ENCODE results near the gene KIAA1549.
"Not testable (repeated sequence)": the region's sequence is repeated elsewhere in the genome, so short reads cannot be mapped to it uniquely, and the experiment has no call there.

The KIAA1549 gene

DNA sequence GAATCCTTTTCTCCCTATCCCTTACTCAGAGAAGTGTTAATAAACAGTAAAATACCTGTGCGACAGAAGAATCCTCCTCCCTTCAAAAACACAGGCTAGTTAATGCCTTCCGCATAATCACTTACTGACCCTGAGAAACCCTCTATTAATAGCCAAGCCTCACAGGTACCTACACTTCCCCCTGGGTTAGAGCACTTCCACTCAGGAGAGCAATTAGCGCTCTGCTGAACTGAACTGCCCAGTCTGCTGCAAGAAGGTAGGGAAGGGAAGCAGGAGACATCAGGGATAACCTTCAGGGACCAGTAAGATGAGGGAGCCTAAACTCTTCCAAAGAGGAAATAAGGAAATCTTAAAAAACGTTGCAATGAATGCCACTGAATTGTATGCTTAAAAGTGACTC is 39.6 kb downstream of the KIAA1549 start:
- no peak for DNase-seq (ENCODE audit: low read depth)

- DNase-seq (ENCODE audit: low read depth) = not testable (repeated sequence)
Observed at GRCh38 chr7:138940602-138941001, 40.6 kb downstream of the KIAA1549 start.

GRCh38 chr7:138937484-138937883 is 43.7 kb downstream of the KIAA1549 start:
- DNase-seq (ENCODE audit: low read depth) = no peak

DNA sequence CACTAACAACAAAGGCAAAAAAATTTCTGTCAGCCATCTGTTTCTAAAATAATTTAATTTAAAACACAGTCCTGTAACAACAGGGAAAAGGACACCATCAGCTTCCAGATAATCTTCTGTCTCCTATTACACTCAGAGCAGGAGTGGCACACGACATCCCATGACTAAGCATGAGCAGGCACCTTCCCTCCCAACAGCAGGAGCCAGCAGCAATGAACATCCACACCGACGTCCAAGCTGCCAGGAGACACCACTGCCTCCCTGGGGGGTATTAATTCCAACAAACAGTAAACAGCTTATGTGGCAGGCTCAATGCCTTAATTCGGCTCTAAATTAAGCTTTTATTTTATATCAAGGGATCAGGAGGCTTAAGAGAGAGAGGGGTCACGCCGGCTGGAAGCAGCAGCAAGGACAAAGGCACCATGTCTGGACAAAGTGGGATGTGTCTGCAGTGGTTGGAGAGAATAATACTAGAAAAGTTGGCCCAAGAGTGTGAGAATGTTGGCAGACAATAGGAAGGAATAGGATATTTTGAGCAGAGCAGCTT is 45.7 kb downstream of the KIAA1549 start:
- DNase-seq (ENCODE audit: low read depth) = peak; percentile 89

GRCh38 chr7:138934861-138935260 is 46.3 kb downstream of the KIAA1549 start:
- DNase-seq (ENCODE audit: low read depth) = peak; percentile 64

DNA sequence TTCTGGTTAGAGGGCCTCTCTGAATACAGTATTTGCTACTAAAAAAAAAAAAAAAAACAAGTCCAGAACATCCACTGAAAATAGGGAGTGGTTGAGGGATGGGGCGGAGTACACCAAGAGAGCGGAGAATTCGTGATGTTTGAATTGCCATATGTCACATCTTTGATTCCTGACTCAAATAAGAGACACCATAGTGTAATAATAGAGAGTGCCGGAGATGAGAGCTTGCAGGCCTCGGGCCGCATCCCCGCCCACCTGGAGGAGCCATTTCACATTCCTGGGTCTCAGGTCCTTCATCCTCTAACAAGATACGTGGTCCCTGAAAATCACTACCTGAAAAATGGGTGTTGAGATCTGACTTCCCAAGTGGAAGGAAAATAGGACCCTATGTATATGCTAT is 46.8 kb downstream of the KIAA1549 start:
- no peak for DNase-seq (ENCODE audit: low read depth)

DNA sequence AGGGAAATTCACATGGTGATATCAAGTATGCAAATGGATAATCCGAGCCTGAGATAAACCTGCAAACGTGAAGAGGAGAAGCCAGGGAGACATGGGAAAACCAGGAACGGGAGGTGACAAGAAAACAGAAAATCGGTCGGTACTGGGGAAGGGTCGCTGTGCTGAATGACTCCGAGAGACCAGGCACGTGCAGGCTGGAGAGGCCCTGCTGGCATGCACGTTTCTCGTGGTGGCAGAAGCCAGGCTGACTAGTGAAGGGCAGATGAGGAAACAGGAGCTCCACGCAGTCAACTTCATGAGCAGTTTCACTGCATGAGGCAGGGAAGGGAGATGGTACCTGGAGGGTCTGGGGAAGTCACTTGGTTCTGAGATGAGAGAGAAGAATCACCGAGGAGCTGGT is 48.3 kb downstream of the KIAA1549 start:
- no peak for DNase-seq (ENCODE audit: low read depth)

DNA sequence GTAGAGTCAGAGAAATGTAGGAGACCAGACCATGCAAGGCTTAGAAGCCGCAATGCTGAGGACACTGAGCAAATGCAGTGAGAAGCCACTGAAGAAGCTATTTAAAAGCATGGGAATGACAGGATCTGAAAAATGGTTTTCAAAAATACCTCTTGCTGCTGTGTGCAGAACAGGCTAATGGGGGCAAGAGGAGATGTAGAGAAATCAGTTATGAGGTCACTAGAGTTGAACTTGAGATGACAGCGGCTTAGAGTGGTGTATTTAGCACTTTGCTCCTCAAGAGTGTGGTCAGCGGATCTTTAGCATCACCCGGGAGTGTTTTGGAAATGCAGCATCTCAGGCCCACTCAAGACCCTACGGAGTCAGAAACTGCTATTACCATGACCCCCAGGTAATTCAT is 48.8 kb downstream of the KIAA1549 start:
- DNase-seq (ENCODE audit: low read depth) = no peak

- DNase-seq (ENCODE audit: low read depth) = no peak
Observed at GRCh38 chr7:138929969-138930368, 51.2 kb downstream of the KIAA1549 start.

DNA sequence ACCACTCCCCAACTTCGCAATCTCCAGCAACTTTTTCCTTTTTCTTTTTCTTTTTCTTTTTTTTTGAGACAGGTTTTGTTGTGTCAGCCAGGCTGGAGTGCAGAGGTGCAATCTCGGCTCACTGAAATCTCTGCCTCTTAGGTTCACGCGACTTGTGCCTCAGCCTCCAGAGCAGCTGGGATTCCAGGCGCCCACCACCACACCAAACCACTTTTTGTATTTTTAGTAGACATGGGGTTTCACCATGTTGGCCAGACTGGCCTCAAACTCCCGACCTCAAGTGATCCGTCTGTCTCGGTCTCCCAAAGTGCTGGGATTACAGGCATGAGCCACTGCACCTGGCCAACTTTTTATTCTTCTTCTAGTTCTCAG is 55.0 kb downstream of the KIAA1549 start:
- DNase-seq (ENCODE audit: low read depth) = no peak

DNA sequence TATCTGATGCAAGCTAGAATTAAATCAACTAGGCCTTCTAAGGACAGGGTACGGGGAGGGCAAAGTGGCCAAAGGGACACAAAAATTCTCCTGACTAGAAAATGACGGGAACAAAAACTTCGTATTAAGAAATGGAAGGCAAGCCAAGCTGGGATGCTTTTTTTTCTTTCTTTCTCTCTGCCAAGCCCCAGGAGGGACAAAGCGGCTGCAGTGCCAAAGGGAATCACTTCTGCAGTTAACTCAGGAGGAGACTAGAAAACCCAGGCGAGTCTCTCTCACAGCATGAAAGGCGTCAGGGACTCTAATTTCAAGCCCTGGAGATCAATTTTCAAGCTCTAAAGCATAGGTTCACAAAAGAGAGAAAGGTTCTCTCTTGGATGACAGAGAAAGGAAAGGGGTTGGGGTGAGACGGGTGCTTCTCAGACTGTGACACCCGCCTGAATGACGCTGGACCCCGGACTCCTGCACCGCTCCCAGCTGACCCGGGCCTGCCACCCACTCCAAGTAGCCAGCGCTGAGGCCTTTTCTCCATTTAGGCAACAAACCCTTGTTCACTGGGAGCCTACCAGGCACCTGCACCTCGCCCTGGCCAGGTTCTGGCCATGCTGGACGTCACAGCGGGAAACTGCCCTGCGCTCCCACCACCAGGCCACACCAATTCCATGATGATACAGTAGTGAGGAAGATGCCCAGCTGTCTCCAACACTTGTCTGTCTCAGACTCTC is 56.5 kb downstream of the KIAA1549 start:
- no peak for DNase-seq (ENCODE audit: low read depth)

GRCh38 chr7:138921277-138921676 is 59.9 kb downstream of the KIAA1549 start:
- DNase-seq (ENCODE audit: low read depth) = no peak

GRCh38 chr7:138919911-138920310 is 61.3 kb downstream of the KIAA1549 start:
- DNase-seq (ENCODE audit: low read depth) = no peak

GRCh38 chr7:138919216-138919615 is 62.0 kb downstream of the KIAA1549 start:
- DNase-seq (ENCODE audit: low read depth) = peak; percentile 15

DNA sequence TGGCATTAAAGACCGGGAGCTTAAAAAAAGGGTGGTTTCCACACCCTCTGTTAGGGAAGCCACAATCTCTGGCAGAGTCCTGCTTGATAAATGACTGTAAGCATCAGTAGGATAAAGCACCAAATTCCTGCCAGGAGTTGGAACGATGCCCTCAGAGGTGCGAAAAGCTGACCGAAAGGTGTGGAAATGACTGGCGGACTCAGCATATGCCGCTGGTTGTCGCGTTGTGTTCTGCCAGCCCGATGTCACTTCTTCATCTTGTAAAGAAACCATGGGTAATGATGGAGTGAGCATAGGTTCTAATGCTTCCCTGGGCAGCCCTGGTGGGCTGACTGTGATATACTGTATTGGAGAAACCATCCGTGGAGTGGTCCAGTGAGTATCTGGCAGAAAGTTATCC is 62.4 kb downstream of the KIAA1549 start:
- no peak for DNase-seq (ENCODE audit: low read depth)

DNA sequence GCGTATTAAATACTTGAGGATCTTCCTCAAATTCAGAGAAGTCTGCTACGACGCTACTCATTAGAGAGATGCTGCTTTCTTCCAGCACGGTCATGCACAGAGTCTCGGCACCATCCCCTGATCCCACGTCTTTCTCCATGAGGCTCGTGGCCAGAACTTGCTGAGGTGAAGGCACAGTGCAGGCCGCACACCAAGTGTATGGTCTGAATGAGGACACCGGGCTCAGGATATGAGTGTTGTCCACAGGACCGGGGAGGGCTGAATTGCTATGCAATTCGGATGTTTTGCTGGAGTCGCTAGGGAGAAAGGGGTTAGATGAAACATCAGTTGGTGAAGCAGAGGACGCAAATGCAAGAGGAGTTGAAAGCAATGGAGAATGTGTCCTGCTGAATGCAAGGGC is 63.0 kb downstream of the KIAA1549 start:
- no peak for DNase-seq (ENCODE audit: low read depth)

- no peak for DNase-seq (ENCODE audit: low read depth)
Observed at GRCh38 chr7:138917771-138918170, 63.4 kb downstream of the KIAA1549 start.

- DNase-seq (ENCODE audit: low read depth) = no peak
Observed at GRCh38 chr7:138916731-138917130, 64.5 kb downstream of the KIAA1549 start.

DNA sequence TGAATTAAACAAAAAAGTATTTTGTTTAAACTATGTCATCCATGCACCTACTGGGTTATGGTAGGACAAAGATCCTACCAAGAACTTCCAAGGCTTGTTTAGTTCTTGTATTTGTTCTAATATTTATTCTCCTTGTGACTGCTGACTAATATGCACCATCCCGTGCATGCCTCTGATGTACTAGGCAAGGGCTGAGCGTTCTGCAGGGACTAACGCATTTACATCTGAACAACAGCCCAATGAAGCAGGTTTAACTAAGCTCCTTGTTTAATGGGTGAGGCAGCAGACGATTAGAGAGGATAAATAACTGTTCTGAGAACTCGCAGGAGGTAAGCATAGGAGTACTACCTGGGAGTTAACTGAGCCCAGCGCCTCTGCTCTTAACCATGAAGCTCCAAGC is 64.9 kb downstream of the KIAA1549 start:
- DNase-seq (ENCODE audit: low read depth) = no peak

- DNase-seq (ENCODE audit: low read depth) = no peak
Observed at GRCh38 chr7:138913783-138914182, 67.4 kb downstream of the KIAA1549 start.

DNA sequence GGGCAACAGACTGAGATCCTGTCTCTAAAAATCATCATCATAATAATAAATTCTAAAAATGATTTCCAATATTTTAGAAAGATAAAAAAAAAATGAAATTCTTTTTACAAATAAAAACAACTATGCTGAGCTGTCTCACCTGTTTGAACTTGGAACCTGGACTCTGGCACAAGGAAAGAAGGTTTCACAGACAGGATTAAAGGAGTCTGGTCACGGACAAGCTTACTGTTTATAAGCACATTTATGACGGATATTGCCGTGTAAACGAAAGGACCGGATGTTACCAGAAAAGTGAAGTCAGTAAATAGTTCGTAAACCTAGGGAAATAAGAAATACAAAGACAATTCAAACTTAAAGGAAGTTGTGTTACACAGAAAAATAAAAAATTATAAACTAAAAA is 70.2 kb downstream of the KIAA1549 start:
- no peak for DNase-seq (ENCODE audit: low read depth)

DNA sequence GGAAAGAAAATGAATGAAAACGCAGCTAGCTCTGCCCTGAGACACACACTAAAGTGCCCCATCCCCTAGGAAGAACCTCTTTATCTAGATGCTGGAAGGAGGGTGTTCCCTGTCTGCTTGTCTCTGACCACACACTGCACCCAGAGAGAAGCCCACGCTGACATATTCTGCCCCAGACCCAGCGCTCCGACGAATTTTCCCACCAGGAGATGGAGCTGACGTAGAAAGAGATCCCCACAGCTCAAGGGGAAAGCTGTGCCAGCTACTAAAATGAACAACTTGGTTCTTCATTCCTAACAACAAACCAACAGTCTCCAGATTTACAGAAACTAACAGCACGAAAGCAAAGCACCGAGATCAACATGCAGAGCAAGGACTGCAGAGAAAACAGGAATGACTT is 73.3 kb downstream of the KIAA1549 start:
- DNase-seq (ENCODE audit: low read depth) = no peak

- DNase-seq (ENCODE audit: low read depth) = no peak
Observed at GRCh38 chr7:138907201-138907847, 73.9 kb downstream of the KIAA1549 start.

All from iris pigment epithelial cell (primary cell).